GM20431 (cell line): ENCODE results near the gene CFAP97.

Experiments used
- in situ Hi-C: fragments of 300-500 bp; cut with MseI, MboI; formaldehyde crosslinking; loops from one replicate; pipeline ENCODE4 v1.15.0; 2020; ENCODE audit warnings: low sequenced_read_pairs; ENCODE audit not compliant: unreplicated experiment

Gene CFAP97

GRCh38 chr4:185117300-185117934 is 86.4 kb downstream of the CFAP97 start:
- in situ Hi-C loops, result no loop called here

- in situ Hi-C loops, result no loop called here
Observed at GRCh38 chr4:185115827-185116232, 88.0 kb downstream of the CFAP97 start.

GRCh38 chr4:185113340-185113739 is 90.5 kb downstream of the CFAP97 start:
- in situ Hi-C loops, result no loop called here

- in situ Hi-C loops, result no loop called here
Observed at GRCh38 chr4:185112104-185112503, 91.7 kb downstream of the CFAP97 start.

- in situ Hi-C loops, result no loop called here
Observed at GRCh38 chr4:185110375-185110823, 93.4 kb downstream of the CFAP97 start.

- in situ Hi-C loops, result no loop called here
Observed at GRCh38 chr4:185109736-185110135, 94.1 kb downstream of the CFAP97 start.
